B cell (primary cell): ENCODE measurements around the gene TLK1. TPM values are rescaled to one million over a fixed set of nuclear protein-coding genes. Genes with fewer than 3 reads are reported as not detected.

ENCODE experiments used
- ATAC-seq: fragments of 200-7000 bp; cut with Tn5 transposase; one replicate; pipeline ENCODE4 v1.10.0; 2021; ENCODE audit warnings: low read depth, mild to moderate bottlenecking, moderate number of reproducible peaks, moderate library complexity
- CTCF ChIA-PET: fragments of 350-600 bp; sonication (Branson Sonifier 250); formaldehyde crosslinking; loops from one replicate; lab custom pipeline; 2021; ENCODE audit warnings: antibody characterized with exemption, inconsistent platforms; lab: Charles Lee
- POLR2A ChIA-PET: fragments of 350-600 bp; sonication (Branson Sonifier 250); formaldehyde crosslinking; loops from one replicate; lab custom pipeline; 2021; ENCODE audit warnings: antibody characterized with exemption; lab: Charles Lee
- DNase-seq: peaks from one replicate; pipeline ENCODE4 v3.0.0; 2013
- H2AFZ ChIP-seq: 2 replicates; pipeline ENCODE4 v1.6.1; 2012; ENCODE audit warnings: mild to moderate bottlenecking, low read depth, low read length; ENCODE audit not compliant: insufficient read depth, poor library complexity, severe bottlenecking
- H3K27ac ChIP-seq, 2 donors: 1 replicate in 1 of 2; 2 replicates in 1 of 2; pipeline ENCODE4 v1.5.1; 2012 to 2013; ENCODE audit warnings: low read length in 2 of 2, mild to moderate bottlenecking in 2 of 2, moderate library complexity in 1 of 2
- H3K27me3 ChIP-seq, 4 experiments: fragments of 200-600 bp in 1 of 4; sonication (generic) in 1 of 4; replicated peaks in 1 of 4; 1 replicate in 2 of 4; 2 replicates in 2 of 4; pipeline versions ENCODE4 v1.6.1 to v1.7.0; 2013 to 2016; ENCODE audit warnings: low read length in 3 of 4, mild to moderate bottlenecking in 2 of 4, mixed read lengths in 1 of 4, moderate library complexity in 1 of 4; ENCODE audit not compliant: insufficient read depth in 4 of 4, control insufficient read depth in 3 of 4; ENCODE audit errors: control extremely low read depth in 1 of 4
- H3K36me3 ChIP-seq, 2 experiments: replicated peaks in 1 of 2; 1 replicate in 1 of 2; 2 replicates in 1 of 2; pipeline versions ENCODE4 v1.6.1 to v1.7.1; 2013; ENCODE audit warnings: low read length in 1 of 2; ENCODE audit not compliant: insufficient read depth in 2 of 2, control insufficient read depth in 1 of 2; ENCODE audit errors: control extremely low read depth in 1 of 2, extremely low read depth in 1 of 2
- H3K4me1 ChIP-seq, 2 donors: fragments of 200-600 bp in 1 of 2; sonication (generic) in 1 of 2; 1 replicate in 1 of 2; 2 replicates in 1 of 2; pipeline versions ENCODE4 v1.5.1 to v1.6.1; 2013 to 2017; ENCODE audit warnings: low read length in 2 of 2; ENCODE audit not compliant: control insufficient read depth in 2 of 2, insufficient read depth in 2 of 2
- H3K4me2 ChIP-seq: replicated peaks from 2 replicates; pipeline ENCODE3; 2012; ENCODE audit warnings: mild to moderate bottlenecking, low read depth, low read length; ENCODE audit not compliant: poor library complexity, severe bottlenecking
- H3K4me3 ChIP-seq, 5 experiments: fragments of 200-600 bp in 1 of 5; sonication (generic) in 1 of 5; 1 replicate in 3 of 5; 2 replicates in 2 of 5; pipeline versions ENCODE4 v1.5.1 to v1.7.0; 2011 to 2016; ENCODE audit warnings: low read length in 4 of 5, mild to moderate bottlenecking in 4 of 5, low read depth in 2 of 5, control low read depth in 1 of 5, moderate library complexity in 1 of 5; ENCODE audit not compliant: insufficient read depth in 1 of 5; ENCODE audit errors: control extremely low read depth in 1 of 5, extremely low read depth in 1 of 5
- H3K79me2 ChIP-seq: fragments of 200-600 bp; sonication (generic); one replicate; pipeline ENCODE4 v1.6.0; 2016; ENCODE audit warnings: low read length; ENCODE audit not compliant: control insufficient read depth, insufficient read depth
- H3K9ac ChIP-seq: fragments of 200-600 bp; sonication (generic); 2 replicates; pipeline ENCODE4 v1.6.1; 2017; ENCODE audit warnings: mild to moderate bottlenecking, low read length, moderate library complexity
- H3K9me3 ChIP-seq, 3 donors: one replicate each; pipeline versions ENCODE4 v1.6.1 to v1.7.1; 2013; ENCODE audit warnings: low read length in 2 of 3; ENCODE audit not compliant: control insufficient read depth in 2 of 3, insufficient read depth in 1 of 3; ENCODE audit errors: control extremely low read depth in 1 of 3
- H4K20me1 ChIP-seq: 2 replicates; pipeline ENCODE4 v1.6.0; 2012; ENCODE audit warnings: mild to moderate bottlenecking, low read length; ENCODE audit not compliant: insufficient read depth, control insufficient read depth, poor library complexity, severe bottlenecking
- H3K27ac Mint-ChIP-seq: one replicate; pipeline ENCODE4 v1.8.0; 2021; ENCODE audit warnings: mixed read lengths
- H3K27me3 Mint-ChIP-seq: one replicate; pipeline ENCODE4 v1.8.0; 2021; ENCODE audit warnings: mixed read lengths
- H3K4me1 Mint-ChIP-seq: one replicate; pipeline ENCODE4 v1.8.0; 2021; ENCODE audit warnings: mixed read lengths
- H3K4me3 Mint-ChIP-seq: one replicate; pipeline ENCODE4 v1.8.0; 2021; ENCODE audit warnings: mixed read lengths
- H3K9me3 Mint-ChIP-seq: one replicate; pipeline ENCODE4 v1.8.0; 2022; ENCODE audit warnings: mixed read lengths; ENCODE audit not compliant: insufficient read depth
- CTCF ChIP-seq: fragments of 200-600 bp; IDR thresholded peaks from one replicate; pipeline ENCODE4 v1.8.0; 2022; ENCODE audit warnings: antibody characterized with exemption, mild to moderate bottlenecking
- EZH2 ChIP-seq: IDR thresholded peaks from 2 replicates; pipeline ENCODE4 v1.6.1; 2012; ENCODE audit warnings: borderline replicate concordance, low read depth, mild to moderate bottlenecking, moderate library complexity, low read length; ENCODE audit not compliant: insufficient read depth, poor library complexity, severe bottlenecking
- WGBS: methylation state at CpG from one replicate; pipeline ENCODE4 v1.1.5; 2013; ENCODE audit warnings: missing lambda C conversion rate; ENCODE audit not compliant: insufficient coverage; 5-methylcytosine and 5-hydroxymethylcytosine counted together
- intact Hi-C: fragments of 100-400 bp; cut with micrococcal nuclease; formaldehyde crosslinking; loops from one replicate; pipeline ENCODE4 v1.10.0; 2022
- polyA plus RNA-seq: library from polyadenylated mRNA; depleted of rRNA; stranded (reverse); fragments of >200 nt; gene quantifications from 2 replicates; pipeline ENCODE4 v1.2.3, GENCODE V29; 2012
- total RNA-seq, 2 donors: library from RNA; stranded (reverse); fragments of 120-200 nt in 1 of 2; gene quantifications; 1 replicate in 1 of 2; 2 replicates in 1 of 2; pipeline versions ENCODE4 v1.2.3 to v1.2.4, GENCODE V29; 2013 to 2022

Gene TLK1
- total and polyA plus RNA-seq, 2 donors (not counting 1 experiment from before 2014, with no cell fraction given), result 13.8 to 186 TPM

- Histone ChIP-seq H3K9me3 (no peaks in the 10 kb centered on the region), H3K9ac (no peak overlapping the region), H2AFZ (no peak overlapping the region), H3K36me3 (no peaks in the 10 kb centered on the region), H4K20me1 (no peaks in the 10 kb centered on the region), H3K4me1 (peaks cover 17% of the 10 kb centered on the region in 2 donors), H3K79me2 (peaks cover 12% of the 10 kb centered on the region), H3K27ac (no peak overlapping the region), H3K4me3 (no peak overlapping the region), H3K4me2 (no peak overlapping the region), H3K27me3 (no peaks in the 10 kb centered on the region)
- ATAC-seq (no peak), DNase-seq (no peak)
- intact Hi-C loops, result no loop called here
- ChIA-PET CTCF (interaction anchor here (1.2 to 1.3 kb wide), 2 partner anchors 79 to 267 kb away, joined by 3 read pairs; partner anchors contain the start of genes DCAF17 and METTL8), POLR2A (no interaction called here)
- no peak overlapping the region for H3K4me3 Mint-ChIP-seq
- no peaks in the 10 kb centered on the region for H3K27me3 Mint-ChIP-seq
- TF ChIP-seq CTCF (no peak), EZH2 (no peak)
- H3K27ac Mint-ChIP-seq, result no peak overlapping the region
- H3K4me1 Mint-ChIP-seq, result peaks cover 17% of the 10 kb centered on the region
- WGBS, result 100% methylated on average over 4 of the region's 6 CpGs
- H3K9me3 Mint-ChIP-seq, result no peaks in the 10 kb centered on the region
Measured at GRCh38 chr2:171166328-171166983, 5.8 kb upstream of the TLK1 start.

- Mint-ChIP-seq H3K27me3 (no peaks in the 10 kb centered on the region), H3K4me1 (peaks cover 19% of the 10 kb centered on the region), H3K4me3 (no peak overlapping the region), H3K27ac (no peak overlapping the region), H3K9me3 (no peaks in the 10 kb centered on the region)
- no CpG with 5 or more reads among the region's 1 CpG for WGBS
- H2AFZ ChIP-seq, result no peak overlapping the region
- H3K79me2 ChIP-seq, result peaks cover 12% of the 10 kb centered on the region
- peaks cover 18% of the 10 kb centered on the region in 2 donors for H3K4me1 ChIP-seq
- intact Hi-C loops, result no loop called here
- H3K9ac ChIP-seq, result no peak overlapping the region
- no peak for DNase-seq
- no peak overlapping the region for H3K4me2 ChIP-seq
- TF ChIP-seq EZH2 (no peak), CTCF (no peak)
- no peak for ATAC-seq
- ChIA-PET CTCF (interaction anchor here (1.3 kb wide), 1 partner anchor 268 kb away, joined by 3 read pairs; the partner anchor contains the start of genes DCAF17 and METTL8), POLR2A (no interaction called here)
- no peak overlapping the region for H3K27ac ChIP-seq
- no peaks in the 10 kb centered on the region for H3K9me3 ChIP-seq
- H3K4me3 ChIP-seq, result no peak overlapping the region
- no peaks in the 10 kb centered on the region for H3K27me3 ChIP-seq
- no peaks in the 10 kb centered on the region for H3K36me3 ChIP-seq
- H4K20me1 ChIP-seq, result no peaks in the 10 kb centered on the region
Measured at GRCh38 chr2:171165967-171166327, 5.3 kb upstream of the TLK1 start.
